HTERT RPE-1 (cell line): ENCODE results near the gene AARSD1.
"Not testable (repeated sequence)": the region's sequence is repeated elsewhere in the genome, so short reads cannot be mapped to it uniquely, and the experiment has no call there.

ENCODE experiments used
- in situ Hi-C: fragments of 300-500 bp; cut with MboI; formaldehyde crosslinking; loops from 4 replicates; pipeline ENCODE4 v1.14.3; 2020; ENCODE audit warnings: low sequenced_read_pairs

AARSD1 gene

GRCh38 chr17:42982266-42982665 is 18.0 kb upstream of the AARSD1 start:
- in situ Hi-C loops, result no loop called here

- in situ Hi-C loops, result no loop called here
Measured at GRCh38 chr17:42980766-42981397, 16.6 kb upstream of the AARSD1 start.

GRCh38 chr17:42980274-42980765 is 16.1 kb upstream of the AARSD1 start, which contains the start of gene RUNDC1:
RUNDC1 (plus strand) TSS chr17:42980565; CDS start chr17:42980577, 12 bp downstream.
- in situ Hi-C loops, result no loop called here

DNA sequence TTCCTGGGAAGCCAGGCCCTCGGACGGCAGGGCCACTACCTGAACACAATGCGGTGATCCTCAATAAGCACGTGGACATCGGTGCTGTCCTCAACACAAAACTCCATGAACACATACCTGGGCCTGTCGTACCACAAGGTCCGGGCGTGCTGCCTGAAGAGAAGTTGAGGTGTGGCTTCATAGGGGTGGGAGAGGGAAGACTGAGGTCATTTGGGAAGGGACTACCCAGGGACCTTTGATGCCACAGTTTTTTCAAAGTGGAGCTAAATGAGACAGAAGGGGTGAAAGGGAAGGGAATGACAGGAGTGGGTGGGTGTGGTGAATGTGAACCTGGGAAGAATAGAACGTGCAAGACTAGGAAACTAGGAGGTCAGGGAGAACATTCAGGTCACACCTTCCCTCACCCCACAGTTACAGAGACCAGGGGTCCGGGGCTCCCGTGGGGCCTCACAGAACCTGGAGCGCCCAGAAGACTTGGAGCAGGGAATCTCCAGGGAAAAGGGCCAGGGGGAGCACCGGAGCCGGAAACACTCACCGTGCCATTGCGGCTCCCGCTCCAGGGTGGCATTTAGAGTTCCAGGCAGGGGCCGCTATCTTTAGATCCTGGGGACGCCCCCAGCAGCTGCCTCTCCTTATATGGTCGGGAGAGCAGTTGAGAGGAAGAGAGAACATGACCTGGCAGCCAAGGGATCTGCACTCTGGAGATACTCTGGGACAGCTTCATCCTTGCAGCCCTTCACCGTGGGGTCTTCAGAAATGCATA is 15.4 kb upstream of the AARSD1 start, which contains the start of gene PTGES3L:
TSS of gene PTGES3L (minus strand) at position 570 of the 763 bp plus-strand sequence. CDS start at position 543, 27 bp downstream.
- in situ Hi-C loops, result no loop called here

DNA sequence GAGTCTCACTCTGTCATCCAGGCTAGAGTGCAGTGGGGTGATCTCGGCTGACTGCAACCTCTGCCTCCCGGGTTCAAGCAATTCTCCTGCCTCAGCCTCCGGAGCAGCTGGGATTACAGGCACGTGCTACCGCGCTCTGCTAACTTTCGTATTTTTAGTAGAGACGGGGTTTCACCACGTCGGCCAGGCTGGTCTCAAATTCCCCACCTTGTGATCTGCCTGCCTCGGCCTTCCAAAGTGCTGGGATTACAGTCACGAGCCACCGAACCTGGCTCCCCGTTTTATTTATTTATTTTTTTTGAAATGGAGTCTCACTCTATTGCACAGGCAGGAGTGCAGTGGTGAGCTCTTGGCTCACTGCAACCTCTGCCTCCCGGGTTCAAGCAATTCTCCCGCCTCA is 11.4 kb upstream of the AARSD1 start:
- in situ Hi-C loops, result not testable (repeated sequence)

DNA sequence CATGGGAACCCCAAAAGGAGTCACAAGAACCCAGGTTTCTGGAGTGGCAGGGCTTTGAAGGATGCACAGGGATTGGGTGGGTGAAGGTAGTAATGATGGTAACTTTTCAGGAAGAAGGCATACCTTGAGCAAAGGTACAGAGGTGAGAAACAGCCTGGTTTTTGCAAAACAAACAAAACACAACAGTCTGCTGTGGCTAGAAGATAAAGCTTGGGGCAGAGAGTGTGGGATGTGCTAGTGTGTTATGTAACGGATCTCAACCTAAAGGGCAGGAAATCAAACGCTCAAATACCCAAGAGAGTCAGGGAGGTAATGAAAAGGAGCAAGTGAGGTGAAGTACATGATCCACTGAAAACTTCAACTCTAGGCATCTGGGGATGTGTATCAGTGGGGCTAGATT is 11.0 kb upstream of the AARSD1 start:
- in situ Hi-C loops, result no loop called here

DNA sequence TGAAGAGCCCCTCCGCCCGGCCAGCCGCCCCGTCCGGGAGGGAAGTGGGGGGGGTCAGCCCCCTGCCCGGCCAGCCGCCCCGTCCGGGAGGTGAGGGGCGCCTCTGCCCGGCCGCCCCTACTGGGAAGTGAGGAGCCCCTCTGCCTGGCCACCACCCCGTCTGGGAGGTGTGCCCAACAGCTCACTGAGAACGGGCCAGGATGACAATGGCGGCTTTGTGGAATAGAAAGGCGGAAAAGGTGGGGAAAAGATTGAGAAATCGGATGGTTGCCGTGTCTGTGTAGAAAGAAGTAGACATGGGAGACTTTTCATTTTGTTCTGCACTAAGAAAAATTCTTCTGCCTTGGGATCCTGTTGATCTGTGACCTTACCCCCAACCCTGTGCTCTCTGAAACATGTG is 9.1 kb upstream of the AARSD1 start:
- in situ Hi-C loops, result not testable (repeated sequence)

DNA sequence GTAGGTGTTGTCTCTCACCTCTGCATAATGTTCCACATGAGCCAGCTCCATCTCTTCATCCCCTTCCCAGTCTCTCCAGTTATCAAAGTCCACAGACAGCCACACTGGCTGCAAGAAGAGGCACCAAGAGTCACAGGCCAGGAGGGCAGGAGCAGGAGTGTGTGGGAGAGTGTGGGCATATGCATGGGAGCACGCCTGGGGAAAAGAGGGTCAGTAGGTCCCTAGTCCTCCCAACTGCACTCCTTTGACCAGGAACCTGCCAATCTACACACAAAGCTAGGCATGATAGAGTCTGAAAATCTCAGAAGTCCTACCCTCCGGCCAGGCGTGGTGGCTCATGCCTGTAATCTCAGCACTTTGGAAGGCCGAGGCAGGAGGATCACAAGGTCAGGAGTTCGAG is 7.3 kb upstream of the AARSD1 start:
- in situ Hi-C loops, result no loop called here

DNA sequence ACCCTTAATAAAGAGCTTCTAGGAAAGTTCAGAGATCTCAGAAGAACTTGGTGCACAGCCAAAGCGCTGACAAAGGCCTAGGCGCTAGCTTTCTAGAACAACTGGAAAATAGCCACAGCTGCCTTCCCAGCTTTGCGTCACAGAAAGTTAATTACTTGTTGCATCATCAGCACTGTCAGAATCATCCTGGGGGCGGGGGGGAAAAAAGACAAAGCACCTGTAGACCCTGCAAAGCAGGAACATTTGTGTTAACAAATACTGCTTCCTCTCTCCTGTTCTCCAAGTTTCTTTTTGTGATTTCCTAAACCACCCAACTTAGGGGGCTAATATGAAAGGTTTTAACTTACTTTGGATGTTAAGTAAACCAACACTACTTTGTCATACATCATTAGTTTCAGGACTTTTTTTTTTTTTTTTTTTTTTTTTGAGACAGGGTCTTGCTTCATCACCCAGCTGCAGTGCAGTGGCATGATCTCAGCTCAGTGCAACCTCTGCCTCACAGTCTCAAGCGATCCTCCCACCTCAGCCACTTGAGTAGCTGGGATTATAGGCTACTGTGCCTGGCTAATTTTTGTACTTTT is 4.8 kb upstream of the AARSD1 start:
- in situ Hi-C loops, result no loop called here

DNA sequence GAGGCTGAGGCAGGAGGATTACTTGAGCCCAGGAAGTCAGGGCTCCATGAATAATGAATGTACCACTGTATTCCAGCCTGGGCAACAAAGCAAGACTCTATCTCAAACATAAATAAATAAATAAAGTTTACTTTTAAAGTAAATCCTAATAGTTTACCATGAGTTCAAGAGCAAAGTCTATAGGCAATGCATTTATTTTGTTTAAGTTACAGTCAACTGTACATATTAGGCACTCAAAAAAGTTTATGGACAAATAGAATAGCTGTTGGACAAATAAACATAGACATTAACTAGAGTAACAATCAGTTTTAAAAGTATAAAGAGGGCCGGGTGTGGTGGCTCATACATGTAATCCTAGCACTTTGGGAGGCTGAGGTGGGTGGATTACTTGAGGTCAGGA is 3.7 kb upstream of the AARSD1 start:
- in situ Hi-C loops, result no loop called here

GRCh38 chr17:42953669-42954068 is 10.6 kb downstream of the AARSD1 start:
- in situ Hi-C loops, result no loop called here

DNA sequence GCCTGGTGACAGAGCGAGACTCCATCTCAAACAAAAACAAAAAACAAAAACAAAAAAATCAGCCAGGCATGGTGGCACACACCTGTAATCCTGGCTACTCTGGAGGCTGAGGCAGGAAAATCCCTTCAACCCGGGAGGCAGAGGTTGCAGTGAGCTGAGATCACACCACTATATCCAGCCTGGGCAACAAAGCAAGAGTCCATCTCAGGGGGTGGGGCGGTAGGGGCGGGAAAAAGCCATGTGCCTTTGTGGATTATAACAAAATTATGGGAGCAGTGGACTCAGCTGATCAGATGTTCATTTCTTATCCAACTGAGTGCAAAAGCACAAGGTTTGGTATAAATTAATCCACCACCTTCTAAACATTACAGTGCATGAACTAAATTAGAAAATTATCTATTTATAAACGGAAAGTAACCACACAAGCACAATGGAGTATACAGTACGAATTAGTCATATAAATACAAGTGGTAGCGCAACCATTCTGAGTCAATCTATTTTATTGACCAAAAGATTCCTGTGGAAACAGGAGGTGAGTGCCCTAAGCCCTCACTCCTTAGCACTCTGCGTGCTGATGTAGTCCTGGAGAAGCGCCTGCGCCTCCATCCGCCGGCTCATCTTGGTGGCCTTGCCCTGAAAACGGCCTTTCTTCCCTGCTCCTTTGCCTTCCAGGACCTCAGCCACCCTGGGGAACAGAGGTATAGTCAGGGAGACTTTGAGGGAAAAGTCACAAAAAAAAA is 14.0 kb downstream of the AARSD1 start:
- in situ Hi-C loops, result no loop called here

DNA sequence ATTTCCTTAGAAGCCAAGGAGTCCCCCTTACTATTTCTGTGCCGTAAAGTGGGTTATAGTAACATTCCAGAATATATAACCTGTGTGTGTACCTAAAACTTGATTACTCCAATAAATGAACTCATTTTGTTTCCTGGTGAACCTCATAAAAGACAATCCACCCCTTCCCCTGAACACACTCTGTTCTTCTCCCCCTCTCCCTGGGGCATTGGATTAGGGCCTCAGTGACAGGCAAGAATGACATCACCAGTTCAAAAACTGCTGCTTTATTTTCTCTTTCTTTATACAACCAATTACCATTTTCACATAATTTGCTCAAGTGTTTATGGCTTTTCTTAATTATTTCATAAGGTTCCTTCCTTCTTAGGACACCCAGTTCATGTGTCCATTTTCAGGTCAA is 17.4 kb downstream of the AARSD1 start:
- in situ Hi-C loops, result no loop called here

- in situ Hi-C loops, result no loop called here
Measured at GRCh38 chr17:42944211-42944610, 20.0 kb downstream of the AARSD1 start.

GRCh38 chr17:42937712-42938596 is 26.3 kb downstream of the AARSD1 start:
- in situ Hi-C loops, result no loop called here

GRCh38 chr17:42929497-42929844 is 34.8 kb downstream of the AARSD1 start:
- in situ Hi-C loops, result no loop called here

GRCh38 chr17:42928714-42929496 is 35.3 kb downstream of the AARSD1 start:
- in situ Hi-C loops, result no loop called here

- in situ Hi-C loops, result no loop called here
Measured at GRCh38 chr17:42924891-42925290, 39.4 kb downstream of the AARSD1 start.

DNA sequence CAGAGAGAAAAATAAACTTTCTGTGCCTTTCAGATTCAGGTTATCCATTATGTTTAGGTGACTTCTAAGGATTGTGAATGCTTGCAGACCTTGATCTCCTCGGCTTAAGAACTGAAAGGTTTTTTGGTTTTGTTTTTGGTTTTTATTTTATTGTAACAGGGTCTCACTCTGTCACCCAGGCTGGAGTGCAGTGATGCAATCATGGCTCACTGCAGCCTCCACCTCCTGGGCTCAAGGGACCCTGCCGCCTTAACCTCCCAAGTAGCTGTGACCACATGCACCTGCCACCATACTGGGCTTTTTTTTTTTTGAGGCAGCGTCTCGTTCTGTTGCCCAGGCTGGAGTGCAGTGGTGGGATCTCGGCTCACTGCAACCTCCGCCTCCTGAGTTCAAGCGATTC is 40.8 kb downstream of the AARSD1 start:
- in situ Hi-C loops, result not testable (repeated sequence)
